Measurements from ENCODE around the gene KDM2B.

The KDM2B gene

DNA sequence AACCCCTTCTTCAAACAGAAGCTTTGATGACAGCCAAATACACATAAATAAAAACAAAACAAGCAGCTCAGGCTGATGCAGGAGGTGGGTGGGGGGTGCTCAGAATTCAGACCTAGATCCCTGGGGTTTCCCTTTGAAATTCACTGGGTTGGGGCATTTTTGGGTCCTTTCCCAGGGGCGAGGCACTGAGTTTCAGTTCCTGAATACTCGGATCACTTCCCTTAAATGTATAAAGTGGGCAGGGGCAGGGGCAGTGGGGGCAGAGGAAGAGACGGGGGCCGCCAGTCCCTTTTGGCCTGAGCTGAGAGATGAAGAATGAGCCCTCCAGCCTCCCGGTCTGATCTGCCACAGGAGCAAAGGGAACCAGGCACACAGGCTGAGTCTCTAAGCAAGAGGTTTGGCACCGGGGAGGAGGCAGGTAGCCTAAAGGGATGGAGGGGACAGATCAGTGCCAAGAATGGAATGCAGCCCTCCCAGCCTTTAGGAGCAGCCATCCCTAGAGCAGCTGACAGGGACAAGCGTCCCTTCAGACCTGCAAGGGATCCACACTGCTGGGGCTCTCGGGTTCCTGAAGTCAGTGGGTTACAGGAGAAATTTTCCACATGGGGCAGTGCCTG lies 20.3 kb downstream of the KDM2B start:
- DNase-seq, result no peak

DNA sequence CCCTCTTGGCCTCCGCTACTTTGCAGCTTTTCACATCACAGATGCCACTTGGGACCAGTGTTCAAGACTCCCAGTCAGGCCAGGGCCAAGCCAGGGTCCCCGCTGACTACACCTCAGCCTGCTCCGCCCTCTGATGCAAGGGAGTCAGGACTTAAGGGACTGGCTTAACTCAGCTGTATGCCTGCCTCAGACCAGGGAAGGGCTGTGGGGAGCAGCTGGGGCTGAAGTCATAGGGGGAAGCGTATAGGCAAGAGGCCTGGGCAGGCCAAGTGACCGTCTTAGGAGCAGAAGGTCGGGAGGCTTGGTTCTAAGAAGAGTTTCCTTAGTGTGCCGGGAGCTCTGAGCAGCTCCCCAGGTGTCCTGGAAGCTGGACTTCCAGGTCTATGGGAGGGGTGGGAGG lies 21.9 kb downstream of the KDM2B start:
- no peak for DNase-seq

DNA sequence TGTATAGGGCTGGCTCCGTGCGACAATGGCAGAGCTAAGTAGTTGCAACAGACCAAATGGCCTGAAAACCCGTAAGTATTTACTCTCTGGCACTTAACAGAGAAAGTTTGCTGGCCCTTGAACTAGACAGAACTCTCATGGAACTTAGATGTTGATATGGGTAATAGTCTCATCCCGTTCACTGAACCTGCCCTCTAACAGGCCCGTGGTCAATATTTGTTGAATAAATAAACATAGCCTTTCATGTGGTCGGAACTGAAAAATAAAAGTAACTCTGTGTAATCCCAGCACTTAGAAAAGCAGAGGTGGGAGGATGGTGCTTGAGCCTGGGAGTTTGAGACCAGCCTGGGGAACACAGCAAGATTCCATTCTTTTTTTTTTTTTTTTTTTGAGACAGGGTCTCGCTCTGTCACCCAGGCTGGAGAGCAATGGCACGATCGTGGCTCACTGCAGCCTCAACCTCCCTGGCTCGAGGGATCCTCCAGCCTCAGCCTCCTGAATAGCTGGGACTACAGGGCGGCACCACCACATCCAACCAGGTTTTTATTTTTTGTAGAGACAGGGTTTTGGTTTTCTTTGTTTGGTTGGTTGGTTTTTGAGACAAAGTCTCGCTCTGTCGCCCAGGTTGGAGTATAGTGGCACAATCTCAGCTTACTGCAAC lies 29.7 kb downstream of the KDM2B start:
- DNase-seq, result no peak

GRCh38 chr12:121549075-121549474 lies 31.7 kb downstream of the KDM2B start:
- no peak for DNase-seq

GRCh38 chr12:121545480-121545879 lies 35.3 kb downstream of the KDM2B start:
- no peak for DNase-seq

- DNase-seq, result no peak
These were observed 37.0 kb downstream of the KDM2B start for GRCh38 chr12:121543786-121544185.

DNA sequence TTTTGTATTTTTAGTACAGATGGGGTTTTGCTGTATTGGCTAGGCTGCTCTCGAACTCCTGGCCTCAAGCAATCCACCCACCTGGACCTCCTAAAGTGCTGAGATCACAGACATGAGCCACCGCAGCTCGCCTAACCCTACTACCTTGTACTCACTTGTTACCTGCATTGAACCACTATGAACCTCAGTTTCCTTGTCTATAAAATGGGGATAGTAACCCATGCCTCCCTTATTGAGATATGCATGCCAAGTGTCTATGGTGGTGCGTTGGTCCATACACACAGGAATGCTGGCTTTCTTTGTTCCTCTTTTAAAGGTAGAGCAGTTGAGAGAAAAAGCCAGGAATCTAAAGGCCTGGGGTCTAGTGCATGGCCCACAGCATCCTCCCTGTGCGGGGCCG lies 40.9 kb downstream of the KDM2B start:
- DNase-seq, result no peak

DNA sequence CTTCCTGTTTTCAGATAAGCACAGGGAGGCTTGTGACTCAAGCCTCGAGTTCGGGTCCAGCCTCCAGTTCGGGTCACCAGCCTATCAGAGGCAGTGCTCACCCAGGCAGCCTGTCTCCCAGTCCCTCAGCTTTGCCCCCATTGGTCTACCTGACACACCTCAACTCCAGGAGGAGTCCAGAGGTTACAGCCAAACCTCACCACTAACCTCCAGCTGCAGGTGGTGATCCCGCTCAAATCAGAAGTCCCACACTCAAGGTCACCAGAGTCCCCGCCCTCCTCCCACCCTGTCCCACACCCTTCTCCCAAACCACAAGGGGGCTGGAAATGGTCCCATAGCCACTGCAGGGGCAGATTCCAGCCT lies 42.1 kb downstream of the KDM2B start:
- peak; percentile 48 for DNase-seq

- peak; percentile 52 for DNase-seq
These were observed 42.8 kb downstream of the KDM2B start for GRCh38 chr12:121537814-121538698.

- peak; percentile 84 for DNase-seq
These were observed 43.7 kb downstream of the KDM2B start for GRCh38 chr12:121536899-121537813.

GRCh38 chr12:121536054-121536898 lies 44.5 kb downstream of the KDM2B start:
- DNase-seq, result peak; percentile 83

- no peak for DNase-seq
These were observed 45.4 kb downstream of the KDM2B start for GRCh38 chr12:121535150-121536053.

GRCh38 chr12:121534495-121535148 lies 46.2 kb downstream of the KDM2B start:
- no peak for DNase-seq

DNA sequence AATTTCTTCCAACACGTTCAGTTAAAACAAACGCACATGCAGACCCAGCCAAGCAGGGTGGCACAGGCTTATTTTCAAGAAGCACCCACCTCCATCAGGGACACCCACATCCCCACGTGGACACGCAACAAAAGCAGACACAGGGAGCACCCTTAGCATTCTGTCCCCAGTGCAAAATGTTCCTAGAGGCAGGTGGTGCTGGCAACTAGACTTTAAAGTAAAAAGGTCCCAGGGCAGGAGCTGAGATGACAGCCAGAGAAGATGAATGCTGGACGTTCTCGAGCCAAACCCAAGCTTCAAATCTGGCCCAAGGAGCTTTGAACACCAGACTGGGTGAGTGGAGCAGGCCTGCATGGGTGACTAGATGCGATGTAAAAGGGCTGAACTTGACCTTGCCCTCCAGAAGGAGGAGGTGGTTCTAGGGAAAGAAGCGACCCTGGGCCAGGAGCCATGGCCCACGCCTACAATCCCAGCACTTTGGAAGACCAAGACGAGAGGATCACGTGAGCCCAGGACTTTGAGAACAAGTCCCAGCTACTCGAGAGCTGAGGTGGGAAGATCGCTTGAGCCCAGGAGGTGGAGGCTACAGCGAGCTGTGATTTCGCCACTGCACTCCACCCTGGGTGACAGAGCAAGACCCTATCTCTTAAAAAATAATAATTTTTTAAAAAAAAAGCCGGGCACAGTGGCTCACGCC lies 47.3 kb downstream of the KDM2B start:
- DNase-seq, result no peak

DNA sequence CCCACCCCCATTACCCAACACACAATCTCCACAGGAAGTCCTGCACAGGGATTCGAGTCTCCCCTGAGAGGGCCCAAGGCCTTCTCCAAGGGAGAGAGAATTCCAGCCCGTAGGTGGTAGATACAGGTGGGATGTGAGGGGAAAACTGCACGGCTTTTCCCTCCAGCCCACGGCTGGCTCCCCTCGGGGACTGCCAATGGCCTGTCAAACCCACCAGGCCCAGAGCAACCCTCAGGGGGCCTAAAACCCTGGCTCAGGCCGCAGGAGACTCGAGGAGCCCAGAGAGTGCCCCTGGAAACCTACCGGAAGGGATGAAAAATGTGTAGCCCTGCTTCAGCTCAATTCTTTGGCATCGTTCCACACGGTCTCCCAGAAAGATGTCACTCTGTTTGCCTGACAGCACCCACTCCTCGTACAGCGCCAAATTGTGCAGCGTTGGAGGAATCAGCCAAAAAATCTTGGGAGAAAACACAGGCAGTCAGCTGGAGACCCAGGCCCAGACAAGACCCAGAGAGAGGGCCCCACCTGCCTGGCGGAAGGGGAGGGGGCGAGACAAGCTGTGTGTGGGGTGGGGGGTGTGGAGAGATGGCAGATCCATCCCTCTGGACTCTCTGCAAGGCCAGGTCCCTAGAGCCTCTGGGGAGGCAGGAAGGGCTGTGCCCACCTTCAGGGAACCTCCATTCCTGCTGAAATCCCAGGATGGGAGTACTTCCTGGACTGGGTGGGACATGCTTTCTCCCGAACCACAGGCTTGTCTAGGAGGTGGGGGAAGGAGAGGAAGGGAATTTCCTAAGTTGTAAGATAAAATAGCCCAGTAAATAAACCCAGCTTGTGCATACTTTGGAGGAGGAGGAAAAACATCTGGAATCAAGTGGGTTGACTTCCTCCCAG lies 48.1 kb downstream of the KDM2B start:
- no peak for DNase-seq

DNA sequence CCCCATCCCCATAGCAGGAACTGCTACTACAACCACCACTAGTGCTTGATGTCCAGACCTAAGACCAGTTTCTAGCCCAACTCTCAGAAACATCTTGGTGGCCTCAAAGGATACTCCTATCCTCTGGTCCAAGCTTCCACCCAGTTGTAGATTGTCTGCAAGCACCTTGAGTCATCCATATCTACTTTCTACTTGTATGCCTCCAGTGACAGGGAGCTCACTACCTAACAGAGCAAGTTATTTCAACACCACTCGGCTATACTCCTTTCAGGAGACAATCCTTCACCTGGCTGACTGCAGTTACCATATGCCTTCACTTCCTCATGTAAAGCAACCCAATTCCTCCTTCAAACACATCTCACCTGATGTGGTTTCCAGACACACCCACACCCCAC lies 49.5 kb downstream of the KDM2B start:
- no peak for DNase-seq

DNA sequence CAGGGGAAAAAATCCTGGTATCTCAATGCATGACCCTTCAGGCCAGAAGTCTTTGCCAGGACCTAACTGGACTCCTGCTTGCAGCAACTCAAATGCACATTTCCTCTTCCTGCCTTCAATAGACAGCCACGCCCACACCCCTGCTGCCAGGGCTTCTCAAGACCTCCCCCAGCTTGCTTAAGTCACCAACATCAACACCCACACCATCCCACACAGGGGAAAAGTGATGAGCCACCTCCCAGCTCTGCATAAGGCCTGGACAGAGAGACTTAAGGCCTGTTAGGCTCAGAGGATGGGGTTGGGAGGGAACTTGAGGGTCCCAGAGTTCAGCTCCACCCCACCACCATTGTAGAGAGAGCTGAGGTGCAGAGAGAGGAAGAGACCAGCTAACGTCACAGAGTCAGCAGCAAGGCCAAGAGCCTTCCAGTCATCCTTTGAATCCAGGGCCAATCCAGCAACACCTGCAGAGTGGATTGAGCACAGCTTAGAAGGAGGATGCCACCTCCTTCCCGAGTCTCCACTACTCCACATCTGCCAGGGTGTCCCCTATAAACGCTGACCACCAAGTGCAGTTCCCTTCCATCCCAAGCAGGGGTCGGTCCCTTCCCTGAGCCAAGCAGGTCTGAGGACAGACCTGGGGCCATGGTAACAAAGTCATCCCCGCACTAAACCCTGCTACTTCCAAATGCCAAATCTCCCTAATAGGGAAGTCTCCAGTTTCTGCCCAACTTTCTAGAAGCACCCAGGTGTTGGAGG lies 50.0 kb downstream of the KDM2B start:
- DNase-seq, result no peak

DNA sequence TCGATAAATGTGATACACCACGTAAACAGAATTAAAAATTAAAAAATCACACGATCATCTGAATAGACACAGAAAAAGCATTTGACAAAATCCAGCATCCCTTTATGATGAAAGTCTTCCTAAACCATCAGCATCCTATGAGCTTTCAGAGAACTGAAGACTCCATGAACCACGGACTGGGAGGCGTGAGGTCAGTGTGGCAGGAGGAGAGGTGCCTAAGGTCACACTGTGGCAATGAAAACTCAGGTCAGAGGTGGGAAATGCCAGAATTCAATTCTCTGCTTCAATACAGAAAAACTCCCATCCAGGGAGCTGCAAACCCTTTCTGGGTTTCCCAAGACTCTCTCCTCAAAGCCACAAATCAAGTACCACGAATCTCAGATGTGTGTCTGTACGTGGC lies 51.6 kb downstream of the KDM2B start:
- DNase-seq, result no peak
